ENCODE measurements around the gene ANXA1. TPM values are rescaled to one million over a fixed set of nuclear protein-coding genes. Genes with fewer than 3 reads are reported as not detected.

ANXA1 gene
- total and polyA plus RNA-seq, 7 donors, result 52.5 to 214 (median 135) TPM

DNA sequence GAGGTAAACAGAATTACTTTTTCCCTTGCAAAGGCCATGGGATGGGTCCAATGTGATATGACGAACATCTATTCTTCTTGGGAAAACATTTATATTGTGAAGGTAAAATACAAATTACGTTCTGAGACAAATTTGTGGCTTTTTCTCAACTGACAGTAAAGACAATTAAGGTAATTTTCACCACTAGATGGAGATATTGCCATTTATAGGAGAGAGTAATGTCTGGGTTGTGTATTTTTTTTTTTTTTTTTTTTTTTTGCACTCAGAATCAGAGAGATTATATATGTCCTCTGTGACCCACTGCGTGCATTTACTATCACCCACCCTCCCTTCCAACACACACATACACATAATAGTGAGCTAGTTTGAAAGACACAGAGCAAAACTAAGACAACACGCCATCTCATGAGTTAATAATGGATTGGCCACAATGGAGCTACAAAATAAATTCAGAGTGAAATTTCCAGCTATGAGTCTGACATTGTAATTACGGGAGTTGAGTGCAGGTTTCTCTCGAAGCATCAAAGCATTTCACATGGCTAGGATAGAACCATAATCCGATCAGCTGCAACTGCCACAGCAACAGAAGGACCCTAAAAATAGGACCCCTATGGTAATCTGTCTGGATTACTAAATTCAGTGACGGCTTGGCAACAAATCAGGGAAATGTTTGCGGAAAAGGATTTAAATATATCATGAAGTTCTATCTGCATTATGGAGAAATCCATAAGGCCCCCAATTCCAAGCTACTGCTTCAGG lies 49.2 kb downstream of the ANXA1 start:
- WGBS, 2 donors, result 49 to 57% methylated on average over 9 of the region's 9 CpGs
- Histone ChIP-seq H3K36me3 (no peaks in the 10 kb centered on the region), H3K4me1 (no peaks in the 10 kb centered on the region), H3K4me3 (no peak overlapping the region), H3K9me3 (no peaks in the 10 kb centered on the region), H3K27me3 (no peaks in the 10 kb centered on the region), H3K27ac (no peak overlapping the region)
- intact Hi-C loops (cut with DNase I), result no loop called here
- TF ChIP-seq, protein P1, sequence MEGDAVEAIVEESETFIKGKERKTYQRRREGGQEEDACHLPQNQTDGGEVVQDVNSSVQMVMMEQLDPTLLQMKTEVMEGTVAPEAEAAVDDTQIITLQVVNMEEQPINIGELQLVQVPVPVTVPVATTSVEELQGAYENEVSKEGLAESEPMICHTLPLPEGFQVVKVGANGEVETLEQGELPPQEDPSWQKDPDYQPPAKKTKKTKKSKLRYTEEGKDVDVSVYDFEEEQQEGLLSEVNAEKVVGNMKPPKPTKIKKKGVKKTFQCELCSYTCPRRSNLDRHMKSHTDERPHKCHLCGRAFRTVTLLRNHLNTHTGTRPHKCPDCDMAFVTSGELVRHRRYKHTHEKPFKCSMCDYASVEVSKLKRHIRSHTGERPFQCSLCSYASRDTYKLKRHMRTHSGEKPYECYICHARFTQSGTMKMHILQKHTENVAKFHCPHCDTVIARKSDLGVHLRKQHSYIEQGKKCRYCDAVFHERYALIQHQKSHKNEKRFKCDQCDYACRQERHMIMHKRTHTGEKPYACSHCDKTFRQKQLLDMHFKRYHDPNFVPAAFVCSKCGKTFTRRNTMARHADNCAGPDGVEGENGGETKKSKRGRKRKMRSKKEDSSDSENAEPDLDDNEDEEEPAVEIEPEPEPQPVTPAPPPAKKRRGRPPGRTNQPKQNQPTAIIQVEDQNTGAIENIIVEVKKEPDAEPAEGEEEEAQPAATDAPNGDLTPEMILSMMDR (IDR thresholded peaks at IDR 0.05), result peak in 1 of 4 experiments; percentile 8
- no peak for TF ChIP-seq POLR2AphosphoS5 (IDR thresholded peaks at IDR 0.05)
- TF ChIP-seq EP300 (IDR thresholded peaks at IDR 0.05), result no peak
- TF ChIP-seq POLR2A (IDR thresholded peaks at IDR 0.05), result no peak
- no peak for DNase-seq

DNA sequence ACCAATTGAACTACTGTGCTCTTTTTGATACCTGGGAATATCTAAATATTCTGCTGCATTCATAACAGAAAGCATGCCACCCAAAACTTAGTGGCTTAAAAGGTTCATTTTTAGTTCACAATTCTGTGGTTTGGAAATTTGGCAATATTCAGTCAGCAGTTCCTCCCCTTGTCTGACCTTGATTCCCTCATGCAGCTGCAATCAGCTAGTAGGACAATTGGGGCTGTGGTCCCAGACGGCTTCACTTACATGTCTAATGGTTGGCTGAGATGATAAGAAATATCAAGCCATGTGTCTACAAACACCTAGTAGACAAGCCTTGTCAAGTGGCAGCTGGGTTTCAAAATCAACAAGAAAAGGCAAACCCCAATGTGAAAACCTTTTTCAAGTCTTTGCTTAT lies 51.3 kb downstream of the ANXA1 start:
- intact Hi-C loops (cut with DNase I), result no loop called here

DNA sequence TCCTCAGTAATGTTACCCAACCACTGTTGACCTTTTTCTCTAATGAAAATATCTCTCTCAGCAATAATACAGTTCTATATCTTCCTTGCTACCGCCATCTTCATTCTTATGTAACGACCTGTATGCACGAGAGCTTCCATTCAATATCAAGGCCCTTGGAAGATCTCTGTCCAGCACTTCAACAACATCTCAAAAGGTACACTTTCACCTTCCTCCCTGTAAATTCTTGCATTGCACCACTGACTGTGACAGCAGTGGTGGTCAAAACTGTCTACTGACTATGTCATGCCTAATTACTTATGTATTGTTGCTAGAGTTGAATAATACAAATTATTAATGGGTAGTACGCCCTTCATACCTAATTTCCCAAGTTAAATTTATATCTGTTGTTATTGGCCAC lies 53.3 kb downstream of the ANXA1 start:
- intact Hi-C loops (cut with DNase I), result no loop called here
- Histone ChIP-seq H3K27ac (no peak overlapping the region), H3K4me3 (no peak overlapping the region), H3K4me1 (no peaks in the 10 kb centered on the region), H3K9me3 (no peaks in the 10 kb centered on the region), H3K36me3 (no peaks in the 10 kb centered on the region), H3K27me3 (no peaks in the 10 kb centered on the region)
- no peak for TF ChIP-seq POLR2A (IDR thresholded peaks at IDR 0.05)
- TF ChIP-seq POLR2AphosphoS5 (IDR thresholded peaks at IDR 0.05), result no peak
- TF ChIP-seq, protein P1 (IDR thresholded peaks at IDR 0.05), result no peak
- no peak for TF ChIP-seq EP300 (IDR thresholded peaks at IDR 0.05)
- WGBS, 2 donors, result 69 to 78% methylated on average over 4 of the region's 4 CpGs
- DNase-seq, result no peak

More for the DNA sequence above, 51.3 kb downstream of the ANXA1 start:
- WGBS, 2 donors, result 0 to 32% methylated on average over 1 of the region's 1 CpG
- DNase-seq, result no peak
- no peak overlapping the region for H3K4me3 ChIP-seq
- no peaks in the 10 kb centered on the region for H3K36me3 ChIP-seq
- H3K27ac ChIP-seq, result no peak overlapping the region
- H3K9me3 ChIP-seq, result no peaks in the 10 kb centered on the region
- no peaks in the 10 kb centered on the region for H3K27me3 ChIP-seq
- TF ChIP-seq, protein P1 (IDR thresholded peaks at IDR 0.05), result no peak
- TF ChIP-seq EP300 (IDR thresholded peaks at IDR 0.05), result no peak
- no peak for TF ChIP-seq POLR2AphosphoS5 (IDR thresholded peaks at IDR 0.05)
- no peak for TF ChIP-seq POLR2A (IDR thresholded peaks at IDR 0.05)
- H3K4me1 ChIP-seq, result no peaks in the 10 kb centered on the region

DNA sequence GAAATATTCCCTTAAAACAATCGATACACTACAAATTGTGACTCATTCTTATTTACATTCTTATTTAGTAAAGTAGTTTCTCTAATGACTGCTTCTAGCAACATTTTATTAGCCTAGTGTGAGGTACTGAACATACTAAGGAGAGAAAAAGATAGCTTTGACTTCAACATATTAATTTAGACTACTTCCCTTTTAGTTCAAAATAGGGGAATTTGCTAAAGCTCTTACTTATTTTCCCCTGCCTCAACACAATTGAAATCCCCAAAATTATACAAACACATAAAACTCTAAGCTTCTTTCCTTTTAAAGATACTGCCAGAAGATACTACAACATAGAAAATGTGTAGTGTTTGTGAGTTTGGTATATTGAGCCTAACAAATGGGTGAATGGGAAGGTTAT lies 55.2 kb downstream of the ANXA1 start:
- intact Hi-C loops (cut with DNase I), result no loop called here
- H3K27me3 ChIP-seq, result no peaks in the 10 kb centered on the region
- no peak overlapping the region for H3K27ac ChIP-seq
- no peak overlapping the region for H3K4me3 ChIP-seq
- no peaks in the 10 kb centered on the region for H3K36me3 ChIP-seq
- no peaks in the 10 kb centered on the region for H3K9me3 ChIP-seq
- no peaks in the 10 kb centered on the region for H3K4me1 ChIP-seq
- WGBS, 2 donors, result 60 to 71% methylated on average over 1 of the region's 1 CpG
- TF ChIP-seq POLR2A (IDR thresholded peaks at IDR 0.05) (no peak), EP300 (IDR thresholded peaks at IDR 0.05) (no peak), POLR2AphosphoS5 (IDR thresholded peaks at IDR 0.05) (no peak)
- TF ChIP-seq, protein P1 (IDR thresholded peaks at IDR 0.05), result no peak
- DNase-seq, result no peak

All from sigmoid colon (tissue), 7 donors.